ENCODE measurements around the gene CD79A.
A peak's percentile ranks its signal among the peaks of the same experiment; 100 is the strongest.

The CD79A gene

GRCh38 chr19:41851456-41851855 lies 25.6 kb upstream of the CD79A start:
- FAIRE-seq (no peak), DNase-seq (ENCODE audit: insufficient read length) (no peak)
- TF ChIP-seq TAF1 (IDR thresholded peaks at IDR 0.05; ENCODE audit: borderline replicate concordance, low read depth, low read length) (no peak), POLR2AphosphoS5 (IDR thresholded peaks at IDR 0.05; ENCODE audit: low read depth, low read length) (no peak), POLR2A (IDR thresholded peaks at IDR 0.05; ENCODE audit: low read depth, low read length) (no peak)

- FAIRE-seq, result no peak
- no peak for TF ChIP-seq POLR2A (IDR thresholded peaks at IDR 0.05; ENCODE audit: low read depth, low read length)
These were observed 23.7 kb upstream of the CD79A start for GRCh38 chr19:41853344-41853743.

DNA sequence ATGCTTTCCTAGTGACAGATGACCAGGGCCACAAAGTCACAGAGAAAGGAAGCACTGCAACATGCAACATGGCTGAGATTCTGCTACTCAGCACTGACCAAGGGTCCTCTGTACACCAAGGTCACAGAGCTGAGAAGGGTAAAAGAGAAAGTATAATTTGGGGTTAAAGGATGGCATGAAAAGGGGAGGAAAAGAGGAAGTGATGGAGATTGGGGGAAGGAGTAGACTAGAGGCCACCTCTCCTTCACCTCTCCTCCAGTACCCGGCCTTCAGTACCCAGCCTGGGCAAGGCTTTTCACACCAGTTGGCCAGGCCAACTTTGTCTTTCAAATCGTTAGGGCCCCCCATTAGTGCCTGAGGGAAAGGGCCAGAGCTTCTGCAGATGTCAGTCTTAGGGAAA lies 23.3 kb upstream of the CD79A start:
- TF ChIP-seq POLR2A (IDR thresholded peaks at IDR 0.05; ENCODE audit: low read depth, low read length) (no peak), TAF1 (IDR thresholded peaks at IDR 0.05; ENCODE audit: borderline replicate concordance, low read depth, low read length) (no peak), POLR2AphosphoS5 (IDR thresholded peaks at IDR 0.05; ENCODE audit: low read depth, low read length) (no peak)
- DNase-seq (ENCODE audit: insufficient read length), result no peak
- FAIRE-seq, result no peak

More at GRCh38 chr19:41853344-41853743, 23.7 kb upstream of the CD79A start:
- no peak for DNase-seq (ENCODE audit: insufficient read length)

- no peak for FAIRE-seq
- no peak for DNase-seq (ENCODE audit: insufficient read length)
- TF ChIP-seq POLR2AphosphoS5 (IDR thresholded peaks at IDR 0.05; ENCODE audit: low read depth, low read length), result no peak
- TF ChIP-seq POLR2A (IDR thresholded peaks at IDR 0.05; ENCODE audit: low read depth, low read length), result no peak
- TF ChIP-seq TAF1 (IDR thresholded peaks at IDR 0.05; ENCODE audit: borderline replicate concordance, low read depth, low read length), result no peak
These were observed 17.9 kb upstream of the CD79A start for GRCh38 chr19:41859213-41859617.

DNA sequence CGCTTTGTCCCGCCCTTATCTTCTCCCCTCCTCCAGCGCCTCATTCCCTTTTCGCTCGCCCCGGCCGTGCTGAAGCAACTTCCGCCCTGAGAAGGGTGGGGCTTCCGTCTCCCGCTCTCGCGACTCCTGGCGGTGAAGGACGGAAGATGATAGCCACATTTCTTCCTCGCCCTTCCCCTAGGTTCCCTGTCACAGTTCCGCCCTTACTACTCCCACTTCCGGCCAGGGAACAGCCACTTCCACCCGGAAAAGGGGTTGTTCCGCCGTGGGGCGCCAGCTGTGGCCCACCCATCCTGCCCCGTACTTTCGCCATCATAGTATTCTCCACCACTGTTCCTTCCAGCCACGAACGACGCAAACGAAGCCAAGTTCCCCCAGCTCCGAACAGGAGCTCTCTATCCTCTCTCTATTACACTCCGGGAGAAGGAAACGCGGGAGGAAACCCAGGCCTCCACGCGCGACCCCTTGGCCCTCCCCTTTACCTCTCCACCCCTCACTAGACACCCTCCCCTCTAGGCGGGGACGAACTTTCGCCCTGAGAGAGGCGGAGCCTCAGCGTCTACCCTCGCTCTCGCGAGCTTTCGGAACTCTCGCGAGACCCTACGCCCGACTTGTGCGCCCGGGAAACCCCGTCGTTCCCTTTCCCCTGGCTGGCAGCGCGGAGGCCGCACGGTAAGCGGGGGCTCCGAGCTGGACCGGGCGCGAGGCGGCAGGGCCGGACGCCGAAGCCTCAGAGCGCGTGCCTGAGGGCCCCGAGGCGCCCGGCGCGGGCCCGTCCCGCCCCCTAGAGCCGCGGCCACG lies 17.3 kb upstream of the CD79A start, which contains the start of gene RPS19:
TSS of gene RPS19 (plus strand) at position 638 of the 801 bp plus-strand sequence. CDS start 520 bp downstream, outside the sequence.
- DNase-seq (ENCODE audit: insufficient read length) (peak; percentile 93), FAIRE-seq (peak; percentile 99)
- TF ChIP-seq POLR2A (IDR thresholded peaks at IDR 0.05; ENCODE audit: low read depth, low read length) (peak; percentile 98), TAF1 (IDR thresholded peaks at IDR 0.05; ENCODE audit: borderline replicate concordance, low read depth, low read length) (peak; percentile 99), POLR2AphosphoS5 (IDR thresholded peaks at IDR 0.05; ENCODE audit: low read depth, low read length) (peak; percentile 95)

GRCh38 chr19:41860419-41861115 lies 16.5 kb upstream of the CD79A start:
- DNase-seq (ENCODE audit: insufficient read length) (no peak), FAIRE-seq (peak; percentile 75)
- TF ChIP-seq POLR2AphosphoS5 (IDR thresholded peaks at IDR 0.05; ENCODE audit: low read depth, low read length) (no peak; the same call in 1 of the 2 replicates), TAF1 (IDR thresholded peaks at IDR 0.05; ENCODE audit: borderline replicate concordance, low read depth, low read length) (no peak), POLR2A (IDR thresholded peaks at IDR 0.05; ENCODE audit: low read depth, low read length) (no peak)

GRCh38 chr19:41861116-41861768 lies 15.8 kb upstream of the CD79A start:
- TF ChIP-seq POLR2AphosphoS5 (IDR thresholded peaks at IDR 0.05; ENCODE audit: low read depth, low read length) (no peak), POLR2A (IDR thresholded peaks at IDR 0.05; ENCODE audit: low read depth, low read length) (no peak)
- FAIRE-seq (peak; percentile 76), DNase-seq (ENCODE audit: insufficient read length) (no peak)

GRCh38 chr19:41861846-41862245 lies 15.2 kb upstream of the CD79A start:
- TF ChIP-seq POLR2A (IDR thresholded peaks at IDR 0.05; ENCODE audit: low read depth, low read length) (no peak), POLR2AphosphoS5 (IDR thresholded peaks at IDR 0.05; ENCODE audit: low read depth, low read length) (no peak)
- FAIRE-seq (no peak), DNase-seq (ENCODE audit: insufficient read length) (no peak)

- TF ChIP-seq TAF1 (IDR thresholded peaks at IDR 0.05; ENCODE audit: borderline replicate concordance, low read depth, low read length) (no peak), POLR2AphosphoS5 (IDR thresholded peaks at IDR 0.05; ENCODE audit: low read depth, low read length) (peak; percentile 41; the same call in 1 of the 2 replicates), POLR2A (IDR thresholded peaks at IDR 0.05; ENCODE audit: low read depth, low read length) (peak; percentile 28; the same call in 1 of the 2 replicates)
- no peak for FAIRE-seq
These were observed 14.6 kb upstream of the CD79A start for GRCh38 chr19:41862445-41862986.

DNA sequence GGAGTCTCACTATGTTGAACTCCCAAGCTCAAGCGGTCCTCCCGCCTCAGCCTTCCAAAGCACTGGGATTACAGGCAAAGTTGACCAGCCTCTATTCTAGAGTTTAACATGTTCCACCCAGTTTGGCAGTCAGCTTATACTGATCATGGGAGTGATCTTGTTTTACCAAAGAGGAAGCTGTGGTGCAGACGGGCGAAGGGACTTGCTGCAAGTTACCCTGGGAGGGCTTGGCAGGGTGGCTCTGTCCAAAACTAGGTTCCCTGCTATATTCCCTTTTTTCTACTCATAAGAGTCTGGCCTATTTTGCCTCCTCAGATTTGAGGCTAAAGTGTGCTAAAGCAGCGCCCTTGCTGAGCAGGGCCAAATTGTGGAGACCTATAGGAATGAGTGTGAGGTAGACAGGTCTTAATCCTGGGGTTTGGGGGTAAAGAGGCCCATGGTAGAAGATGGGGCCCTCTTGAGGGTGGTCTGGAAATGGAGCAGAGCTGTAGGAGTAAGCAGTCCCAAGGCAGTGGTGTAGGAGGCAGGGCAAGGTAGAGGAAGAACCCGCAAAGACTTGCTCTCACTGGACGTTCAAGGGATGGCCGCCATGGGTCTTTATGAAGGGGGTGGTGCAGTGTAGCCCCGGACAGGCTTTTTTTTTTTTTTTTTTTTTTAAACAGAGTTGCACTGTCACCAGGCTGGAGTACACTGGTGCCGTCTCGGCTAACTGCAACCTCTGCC lies 13.7 kb upstream of the CD79A start:
- no peak for FAIRE-seq
- no peak for DNase-seq (ENCODE audit: insufficient read length)
- TF ChIP-seq POLR2AphosphoS5 (IDR thresholded peaks at IDR 0.05; ENCODE audit: low read depth, low read length) (0 out of 2 replicates have a peak, but pooled peaks have one; percentile 7), TAF1 (IDR thresholded peaks at IDR 0.05; ENCODE audit: borderline replicate concordance, low read depth, low read length) (no peak)

More at GRCh38 chr19:41862445-41862986, 14.6 kb upstream of the CD79A start:
- no peak for DNase-seq (ENCODE audit: insufficient read length)

DNA sequence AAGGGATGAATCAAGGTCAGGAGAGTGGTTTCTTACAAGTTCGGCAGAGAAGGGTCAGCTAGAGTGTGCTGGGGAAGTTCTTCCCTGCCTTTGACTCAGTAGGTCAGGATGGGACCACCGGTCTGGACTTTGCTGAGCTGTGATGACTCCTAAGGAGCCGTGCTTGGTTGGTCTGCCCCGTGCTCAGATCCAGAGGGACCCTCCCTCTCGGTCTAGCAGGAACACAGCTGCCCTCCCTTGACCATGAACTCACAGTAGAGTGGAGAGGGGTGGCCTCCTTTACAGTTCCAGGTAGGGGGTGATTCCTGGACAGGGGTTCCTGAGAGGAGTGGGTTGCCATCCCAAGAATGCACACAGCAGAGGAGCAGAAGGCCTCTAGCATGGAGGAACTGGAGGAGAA lies 12.7 kb upstream of the CD79A start:
- TF ChIP-seq TAF1 (IDR thresholded peaks at IDR 0.05; ENCODE audit: borderline replicate concordance, low read depth, low read length), result no peak
- TF ChIP-seq POLR2AphosphoS5 (IDR thresholded peaks at IDR 0.05; ENCODE audit: low read depth, low read length), result no peak
- TF ChIP-seq POLR2A (IDR thresholded peaks at IDR 0.05; ENCODE audit: low read depth, low read length), result peak; percentile 56; the same call in 1 of the 2 replicates
- FAIRE-seq, result no peak
- DNase-seq (ENCODE audit: insufficient read length), result no peak

Measured in GM12892 (cell line).